Naive thymus-derived CD8-positive, alpha-beta T cell (primary cell): ENCODE results near the gene KRT2. TPM values are rescaled to one million over a fixed set of nuclear protein-coding genes. Genes with fewer than 3 reads are reported as not detected.
"Not testable (repeated sequence)": the region's sequence is repeated elsewhere in the genome, so short reads cannot be mapped to it uniquely, and the experiment has no call there.

Source experiments
- ATAC-seq, 2 donors: fragments of 150-1000 bp; cut with Tn5 transposase in 1 of 2; sonication (Bioruptor Pico), chemical (Tn5 transposase) in 1 of 2; 1 replicate in 1 of 2; 2 replicates in 1 of 2; pipeline ENCODE4 v1.10.0; 2021; ENCODE audit warnings: mild to moderate bottlenecking in 2 of 2, moderate library complexity in 2 of 2
- POLR2A ChIA-PET: fragments of 350-600 bp; sonication (Branson Sonifier 250); formaldehyde crosslinking; loops from one replicate; lab custom pipeline; 2021; ENCODE audit warnings: antibody characterized with exemption; lab: Charles Lee
- DNase-seq, 10 donors: peaks; one replicate each; pipeline versions ENCODE4 v3.0.0 to v3.0.0-alpha.2; 2020 to 2022
- H3K27ac Mint-ChIP-seq, 10 donors: one replicate each; pipeline ENCODE4 v1.8.0; 2020 to 2022; ENCODE audit warnings: mild to moderate bottlenecking in 10 of 10, mixed read lengths in 10 of 10, moderate library complexity in 4 of 10, inconsistent platforms in 1 of 10
- H3K27me3 Mint-ChIP-seq, 5 donors: one replicate each; pipeline ENCODE4 v1.8.0; 2021 to 2022; ENCODE audit warnings: mixed read lengths in 5 of 5
- H3K36me3 Mint-ChIP-seq, 3 donors: one replicate each; pipeline ENCODE4 v1.8.0; 2020 to 2022; ENCODE audit warnings: mixed read lengths in 3 of 3, mild to moderate bottlenecking in 2 of 3, inconsistent platforms in 1 of 3
- H3K4me1 Mint-ChIP-seq, 4 donors: one replicate each; pipeline ENCODE4 v1.8.0; 2021 to 2022; ENCODE audit warnings: mixed read lengths in 4 of 4
- H3K4me3 Mint-ChIP-seq, 10 donors: one replicate each; pipeline ENCODE4 v1.8.0; 2020 to 2022; ENCODE audit warnings: mild to moderate bottlenecking in 10 of 10, mixed read lengths in 10 of 10, moderate library complexity in 6 of 10, inconsistent platforms in 1 of 10
- H3K9me3 Mint-ChIP-seq, 9 donors: one replicate each; pipeline ENCODE4 v1.8.0; 2020 to 2022; ENCODE audit warnings: mixed read lengths in 9 of 9, mild to moderate bottlenecking in 3 of 9, inconsistent platforms in 1 of 9, moderate library complexity in 1 of 9
- polyA plus RNA-seq, 3 donors: library from polyadenylated mRNA; unstranded; fragments of 300-500 nt; fragmentation: Illumina TruSeq; gene quantifications; one replicate each; pipeline ENCODE4 v1.2.3, GENCODE V29; 2021
- total RNA-seq, 8 experiments: library from RNA in 2 of 8; stranded (reverse) in 2 of 8; gene quantifications; one replicate each; pipeline ENCODE4 v1.2.3 and lab custom pipeline; 2021 to 2026

The KRT2 gene
- total and polyA plus RNA-seq, 5 experiments from 2014 or later = 0.62 to 3.4 (median 1.1) TPM

DNA sequence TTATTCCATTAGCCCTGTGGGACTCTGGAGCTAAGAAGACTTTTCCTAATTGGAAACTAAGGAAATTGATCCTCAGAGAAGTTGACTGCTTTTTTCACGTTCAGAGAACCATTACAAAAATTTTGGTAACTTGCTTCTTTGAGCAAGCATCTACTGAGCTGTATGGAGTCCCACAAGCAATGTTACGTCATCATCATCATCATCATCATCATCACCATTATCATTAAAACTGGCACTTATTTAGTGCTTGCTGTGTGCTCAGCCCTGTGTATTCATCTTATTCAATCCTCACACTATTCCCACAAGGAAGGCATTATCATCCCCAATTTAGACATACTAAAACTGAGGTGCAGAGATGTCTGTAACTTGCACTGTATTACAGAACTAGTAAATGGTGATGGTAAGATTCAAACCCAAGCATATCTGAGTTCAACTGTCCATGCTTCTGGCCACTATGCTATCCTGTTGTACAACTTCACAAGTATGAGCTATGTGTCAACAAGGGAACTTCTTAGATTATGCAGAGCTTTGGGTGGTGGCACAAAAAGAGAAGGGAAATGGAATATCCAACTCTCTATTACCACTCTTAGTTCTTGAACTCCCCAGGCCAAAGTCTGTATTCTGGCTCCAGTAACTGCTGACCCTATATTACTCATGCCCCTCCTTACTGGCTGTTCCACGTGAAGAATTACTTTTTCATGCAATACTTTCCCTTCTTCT, 21.9 kb upstream of the KRT2 start:
- no peaks in the 10 kb centered on the region for H3K36me3 Mint-ChIP-seq
- H3K9me3 Mint-ChIP-seq = no peaks in the 10 kb centered on the region
- no peaks in the 10 kb centered on the region for H3K27me3 Mint-ChIP-seq
- no peak for DNase-seq
- POLR2A ChIA-PET = interaction anchor here (1.2 kb wide), 1 partner anchor 13 kb away, joined by 5 read pairs; no protein-coding TSS in a partner anchor
- peak overlapping the region in 5 of 10 donors; percentile 23 to 61 (median 57) for H3K27ac Mint-ChIP-seq
- peaks cover 6 to 24% (median 13%) of the 10 kb centered on the region in 4 donors for H3K4me1 Mint-ChIP-seq
- ATAC-seq = no peak
- H3K4me3 Mint-ChIP-seq = no peak overlapping the region

- no peaks in the 10 kb centered on the region for H3K36me3 Mint-ChIP-seq
- H3K9me3 Mint-ChIP-seq = no peaks in the 10 kb centered on the region
- H3K27ac Mint-ChIP-seq = no peak overlapping the region
- peaks cover 6 to 24% (median 12%) of the 10 kb centered on the region in 4 donors for H3K4me1 Mint-ChIP-seq
- no peaks in the 10 kb centered on the region for H3K27me3 Mint-ChIP-seq
- DNase-seq = no peak
- POLR2A ChIA-PET = interaction anchor here (0.7 to 1.2 kb wide), 2 partner anchors 13 to 20 kb away, joined by 3 to 5 read pairs; no protein-coding TSS in a partner anchor
- no peak for ATAC-seq
- no peak overlapping the region for H3K4me3 Mint-ChIP-seq
Observed at GRCh38 chr12:52673217-52673616, 21.2 kb upstream of the KRT2 start.

DNA sequence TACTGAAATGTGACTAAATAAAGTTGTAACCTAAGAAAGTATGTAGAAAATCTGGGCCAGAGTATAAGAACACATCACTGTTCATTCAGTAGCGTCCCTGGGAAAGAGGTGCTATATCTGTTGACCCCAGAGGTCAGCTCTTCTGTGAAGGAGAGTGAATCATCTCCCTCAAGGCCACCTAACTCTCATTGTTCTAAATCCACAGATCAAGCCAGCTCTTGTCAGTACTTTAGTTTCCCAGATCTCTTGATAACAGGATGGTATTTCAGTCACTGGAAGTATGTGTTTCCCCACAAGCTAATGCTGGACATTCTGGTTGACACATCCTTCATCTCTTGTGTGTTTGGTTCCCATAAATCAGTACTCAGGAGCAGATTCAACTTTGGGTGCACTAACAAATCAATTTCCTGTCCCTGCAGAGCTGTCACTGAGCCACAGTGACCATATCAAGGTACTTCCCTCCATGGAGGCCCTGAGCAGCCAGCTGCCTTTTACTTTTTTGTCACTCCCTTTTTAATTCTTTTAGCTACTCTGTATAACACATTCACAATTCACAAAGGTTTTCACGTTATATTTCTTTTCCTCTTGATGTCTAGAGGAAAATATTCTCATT, 20.4 kb upstream of the KRT2 start:
- no peak overlapping the region for H3K27ac Mint-ChIP-seq
- no peak overlapping the region for H3K4me3 Mint-ChIP-seq
- H3K9me3 Mint-ChIP-seq = no peaks in the 10 kb centered on the region
- H3K36me3 Mint-ChIP-seq = no peaks in the 10 kb centered on the region
- POLR2A ChIA-PET = interaction anchor here (0.7 kb wide), 1 partner anchor 20 kb away, joined by 3 read pairs; no protein-coding TSS in a partner anchor
- peak in 1 of 2 donors; percentile 48 for ATAC-seq
- no peaks in the 10 kb centered on the region for H3K27me3 Mint-ChIP-seq
- H3K4me1 Mint-ChIP-seq = peaks cover 6 to 24% (median 12%) of the 10 kb centered on the region in 4 donors
- no peak for DNase-seq

DNA sequence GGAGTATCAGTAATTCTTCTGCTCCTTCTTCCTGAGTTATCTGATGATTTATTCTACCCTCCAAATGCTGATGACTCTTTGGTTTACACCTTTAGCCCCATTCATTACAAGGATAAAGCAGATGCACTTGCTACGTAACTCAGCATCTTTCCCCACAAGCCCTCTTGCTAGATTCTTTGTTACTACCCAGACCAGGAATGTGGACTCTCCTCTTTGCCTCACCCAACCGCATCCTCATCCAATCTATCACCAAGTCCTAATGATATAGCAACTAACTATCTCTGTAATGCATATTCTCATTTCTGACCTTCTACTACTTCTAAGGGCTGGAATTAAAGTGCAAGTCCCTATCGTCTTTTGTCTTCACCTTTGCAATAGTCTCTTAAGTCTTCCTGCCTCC, 18.9 kb upstream of the KRT2 start:
- Mint-ChIP-seq H3K9me3 (no peaks in the 10 kb centered on the region), H3K36me3 (no peaks in the 10 kb centered on the region), H3K4me1 (peaks cover 6 to 11% (median 9%) of the 10 kb centered on the region in 4 donors), H3K4me3 (no peak overlapping the region), H3K27me3 (no peaks in the 10 kb centered on the region), H3K27ac (no peak overlapping the region)
- no peak for DNase-seq
- no peak for ATAC-seq
- POLR2A ChIA-PET = no interaction called here

DNA sequence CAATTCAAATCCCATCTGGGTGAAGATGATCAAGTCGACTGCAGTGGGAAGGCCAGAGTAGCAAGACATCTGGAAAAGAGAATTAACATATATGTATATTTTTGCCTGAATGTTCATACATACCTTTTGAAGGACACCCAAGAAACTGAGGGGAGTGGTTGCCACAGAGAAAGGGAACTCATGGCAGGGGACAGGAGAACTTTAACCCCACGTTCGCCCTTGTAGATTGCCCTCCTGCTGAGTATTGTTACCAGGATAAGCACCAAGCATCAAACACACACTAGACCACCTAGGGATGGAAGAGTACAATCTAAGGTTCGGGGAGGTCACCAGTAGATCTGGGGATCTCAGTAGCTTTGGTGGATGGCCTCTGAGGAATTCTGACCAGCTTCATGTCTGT, 18.5 kb upstream of the KRT2 start:
- Mint-ChIP-seq H3K27ac (no peak overlapping the region), H3K4me1 (peaks cover 6 to 10% (median 8%) of the 10 kb centered on the region in 4 donors), H3K27me3 (no peaks in the 10 kb centered on the region), H3K9me3 (no peaks in the 10 kb centered on the region), H3K4me3 (no peak overlapping the region), H3K36me3 (no peaks in the 10 kb centered on the region)
- POLR2A ChIA-PET = no interaction called here
- DNase-seq (no peak), ATAC-seq (no peak)

DNA sequence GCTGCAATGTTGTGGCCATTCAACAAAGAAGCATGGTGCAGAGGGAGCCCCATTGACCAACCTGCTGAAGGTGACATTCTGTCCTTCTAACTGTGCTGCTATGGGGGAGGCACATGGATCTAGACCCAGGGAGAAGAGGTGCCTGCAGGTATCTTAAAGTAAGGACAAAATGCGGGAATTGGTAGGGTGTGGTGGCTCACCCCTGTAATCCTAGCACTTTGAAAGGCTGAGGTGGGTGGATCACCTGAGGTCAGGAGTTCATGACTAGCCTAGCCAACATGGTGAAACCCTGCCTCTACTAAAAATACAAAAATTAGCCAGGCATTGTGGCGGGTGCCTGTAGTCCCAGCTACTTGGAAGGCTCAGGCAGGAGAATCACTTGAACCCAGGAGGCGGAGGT, 17.9 kb upstream of the KRT2 start:
- not testable (repeated sequence) for H3K4me3 Mint-ChIP-seq, ATAC-seq, H3K36me3 Mint-ChIP-seq, DNase-seq, H3K9me3 Mint-ChIP-seq, H3K4me1 Mint-ChIP-seq, H3K27me3 Mint-ChIP-seq
- H3K27ac Mint-ChIP-seq = peak overlapping the region in 2 of 10 donors; percentile 59 to 68
- POLR2A ChIA-PET = interaction anchor here (1.6 kb wide), 1 partner anchor 11 kb away, joined by 4 read pairs; the partner anchor contains the start of gene KRT1

- ATAC-seq (no peak), DNase-seq (no peak)
- Mint-ChIP-seq H3K27me3 (no peaks in the 10 kb centered on the region), H3K27ac (peak overlapping the region in 2 of 10 donors; percentile 13 to 59), H3K9me3 (no peaks in the 10 kb centered on the region), H3K4me3 (no peak overlapping the region), H3K36me3 (no peaks in the 10 kb centered on the region), H3K4me1 (peaks cover 4 to 8% (median 5%) of the 10 kb centered on the region in 4 donors)
- POLR2A ChIA-PET = interaction anchor here (1.6 kb wide), 1 partner anchor 11 kb away, joined by 4 read pairs; the partner anchor contains the start of gene KRT1
Observed at GRCh38 chr12:52669426-52669825, 17.4 kb upstream of the KRT2 start.

GRCh38 chr12:52667931-52668330, 15.9 kb upstream of the KRT2 start:
- no peaks in the 10 kb centered on the region for H3K36me3 Mint-ChIP-seq
- peaks cover 0 to 4% (median 2%) of the 10 kb centered on the region in 4 donors for H3K4me1 Mint-ChIP-seq
- ATAC-seq (no peak), DNase-seq (no peak)
- H3K27me3 Mint-ChIP-seq = no peaks in the 10 kb centered on the region
- POLR2A ChIA-PET = interaction anchor here (1.1 kb wide), 1 partner anchor 35 kb away, joined by 3 read pairs; no protein-coding TSS in a partner anchor
- H3K4me3 Mint-ChIP-seq = no peak overlapping the region
- H3K9me3 Mint-ChIP-seq = no peaks in the 10 kb centered on the region
- H3K27ac Mint-ChIP-seq = peak overlapping the region in 3 of 10 donors; percentile 33 to 68 (median 44)

GRCh38 chr12:52667509-52667908, 15.5 kb upstream of the KRT2 start:
- H3K27me3 Mint-ChIP-seq = no peaks in the 10 kb centered on the region
- ATAC-seq (no peak), DNase-seq (no peak)
- H3K9me3 Mint-ChIP-seq = no peaks in the 10 kb centered on the region
- H3K36me3 Mint-ChIP-seq = no peaks in the 10 kb centered on the region
- POLR2A ChIA-PET = interaction anchor here (1.1 kb wide), 1 partner anchor 35 kb away, joined by 3 read pairs; no protein-coding TSS in a partner anchor
- peaks cover 3 to 6% (median 3%) of the 10 kb centered on the region in 4 donors for H3K4me1 Mint-ChIP-seq
- H3K27ac Mint-ChIP-seq = peak overlapping the region in 3 of 10 donors; percentile 55 to 78 (median 68)
- no peak overlapping the region for H3K4me3 Mint-ChIP-seq

GRCh38 chr12:52666471-52666870, 14.5 kb upstream of the KRT2 start:
- Mint-ChIP-seq H3K9me3 (no peaks in the 10 kb centered on the region), H3K27ac (peak overlapping the region in 3 of 10 donors; percentile 17 to 56 (median 46)), H3K27me3 (no peaks in the 10 kb centered on the region), H3K4me3 (no peak overlapping the region), H3K4me1 (peaks cover 9 to 11% (median 11%) of the 10 kb centered on the region in 4 donors), H3K36me3 (no peaks in the 10 kb centered on the region)
- POLR2A ChIA-PET = interaction anchor here (0.6 to 0.7 kb wide), 2 partner anchors 81 to 277 kb away, joined by 3 read pairs; no protein-coding TSS in a partner anchor
- no peak for ATAC-seq
- DNase-seq = no peak

DNA sequence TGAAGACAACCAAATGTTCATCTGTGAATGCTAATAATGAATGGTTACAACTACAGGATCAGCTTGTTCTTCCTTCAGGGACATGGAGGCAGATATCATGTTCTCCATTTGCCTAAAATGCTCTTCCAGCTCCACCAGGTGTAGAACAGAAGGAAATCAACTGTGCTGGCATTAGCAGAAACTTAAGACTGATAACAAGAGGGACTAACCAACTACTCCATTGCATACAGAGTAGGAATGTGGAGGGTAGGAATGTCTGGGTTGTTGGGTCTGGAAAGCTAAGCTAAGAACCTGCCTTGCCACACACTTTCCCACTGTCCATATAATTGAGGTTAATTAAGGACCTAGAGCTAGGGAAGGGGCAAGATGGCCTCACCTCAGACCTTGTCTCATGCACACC, 11.4 kb upstream of the KRT2 start:
- POLR2A ChIA-PET = interaction anchor here (1.3 kb wide), 1 partner anchor 24 kb away, joined by 3 read pairs; no protein-coding TSS in a partner anchor
- Mint-ChIP-seq H3K4me3 (no peak overlapping the region), H3K36me3 (no peaks in the 10 kb centered on the region), H3K27me3 (no peaks in the 10 kb centered on the region), H3K27ac (no peak overlapping the region), H3K4me1 (peaks cover 9 to 17% (median 11%) of the 10 kb centered on the region in 4 donors), H3K9me3 (no peaks in the 10 kb centered on the region)
- ATAC-seq (no peak), DNase-seq (no peak)

- POLR2A ChIA-PET = interaction anchor here (1.3 kb wide), 1 partner anchor 24 kb away, joined by 3 read pairs; no protein-coding TSS in a partner anchor
- H3K4me3 Mint-ChIP-seq = no peak overlapping the region
- H3K36me3 Mint-ChIP-seq = no peaks in the 10 kb centered on the region
- ATAC-seq = no peak
- no peak for DNase-seq
- H3K27me3 Mint-ChIP-seq = no peaks in the 10 kb centered on the region
- no peaks in the 10 kb centered on the region for H3K9me3 Mint-ChIP-seq
- peaks cover 9 to 17% (median 11%) of the 10 kb centered on the region in 4 donors for H3K4me1 Mint-ChIP-seq
- peak overlapping the region in 3 of 10 donors; percentile 4 to 56 (median 22) for H3K27ac Mint-ChIP-seq
Observed at GRCh38 chr12:52662918-52663229, 10.9 kb upstream of the KRT2 start.
